ENCODE results near the gene CDHR5. TPM values are rescaled to one million over a fixed set of nuclear protein-coding genes. Genes with fewer than 3 reads are reported as not detected.
"Not testable (repeated sequence)": the region's sequence is repeated elsewhere in the genome, so short reads cannot be mapped to it uniquely, and the experiment has no call there.

Gene CDHR5
- total RNA-seq, 1 experiment from 2014 or later: not detected

DNA sequence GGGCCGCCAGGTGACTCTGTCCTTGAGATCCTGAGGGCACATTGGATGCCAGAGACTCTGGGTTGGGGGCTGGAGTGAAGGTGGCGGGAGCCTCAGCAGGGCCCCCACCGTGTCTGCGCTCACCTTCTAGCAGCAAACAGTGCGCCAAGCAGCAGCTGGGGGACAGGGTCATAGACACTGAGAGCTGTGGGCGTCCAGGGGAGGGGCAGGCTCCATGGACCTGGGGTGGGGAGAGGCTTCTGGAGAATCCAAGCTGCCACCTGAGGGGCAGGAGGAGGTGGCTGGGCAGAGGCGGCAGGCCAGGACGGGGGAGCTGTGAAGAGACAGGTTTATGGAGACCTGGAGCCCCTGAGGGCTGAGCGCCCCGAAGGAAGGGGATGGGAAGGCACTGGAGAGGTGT lies 40.5 kb downstream of the CDHR5 start:
- H3K27me3 ChIP-seq (ENCODE audit: control insufficient read depth, insufficient read depth, low read length): no peaks in the 10 kb centered on the region
- no peak overlapping the region for H3K4me3 ChIP-seq (ENCODE audit: insufficient read depth, low read depth, low read length)
- H3K36me3 ChIP-seq (replicated peaks; ENCODE audit: control insufficient read depth, insufficient read depth, low read length): peaks cover 29% of the 10 kb centered on the region
- no peak for DNase-seq

DNA sequence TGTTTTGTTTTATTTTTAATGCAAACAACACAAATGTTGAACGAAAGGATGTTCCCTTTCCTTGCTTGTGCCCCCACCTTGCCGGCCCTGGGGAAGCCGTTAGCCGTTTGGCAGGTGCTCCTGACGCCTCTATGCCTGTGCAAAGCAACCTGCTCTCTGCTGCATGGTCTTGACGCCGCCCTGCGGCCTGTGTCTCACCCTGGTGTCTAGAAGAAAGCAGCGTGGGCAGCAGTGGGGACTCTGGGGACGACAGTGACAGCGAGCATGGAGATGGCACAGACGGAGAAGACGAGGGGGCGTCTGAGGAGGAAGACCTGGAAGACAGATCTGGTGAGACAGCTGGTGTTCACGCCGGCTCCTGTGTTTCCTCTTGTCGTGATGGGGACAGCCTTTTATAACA lies 43.0 kb downstream of the CDHR5 start:
- Histone ChIP-seq H3K36me3 (replicated peaks; ENCODE audit: control insufficient read depth, insufficient read depth, low read length) (peaks cover 17% of the 10 kb centered on the region), H3K27me3 (ENCODE audit: control insufficient read depth, insufficient read depth, low read length) (no peaks in the 10 kb centered on the region), H3K4me3 (ENCODE audit: insufficient read depth, low read depth, low read length) (no peak overlapping the region)
- no peak for DNase-seq

DNA sequence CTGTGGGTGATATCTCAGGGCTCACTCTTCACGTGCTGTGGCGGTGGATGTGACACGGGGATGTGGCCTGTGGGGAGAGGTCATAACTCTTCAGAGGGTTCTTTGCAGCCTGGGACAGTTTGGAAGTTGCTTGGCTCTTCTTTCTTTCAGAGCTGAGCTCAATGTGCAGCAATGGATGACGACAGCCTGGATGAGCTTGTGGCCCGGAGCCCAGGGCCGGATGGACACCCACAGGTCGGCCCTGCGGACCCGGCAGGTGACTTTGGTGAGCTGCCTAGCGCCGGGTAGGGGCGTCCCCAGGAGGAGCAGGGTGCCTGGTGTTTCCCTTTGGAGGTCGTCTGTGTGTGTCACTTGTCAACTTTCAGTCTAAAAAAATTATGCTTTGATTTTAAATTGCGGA lies 43.4 kb downstream of the CDHR5 start:
- H3K4me3 ChIP-seq (ENCODE audit: insufficient read depth, low read depth, low read length): no peak overlapping the region
- H3K27me3 ChIP-seq (ENCODE audit: control insufficient read depth, insufficient read depth, low read length): no peaks in the 10 kb centered on the region
- H3K36me3 ChIP-seq (replicated peaks; ENCODE audit: control insufficient read depth, insufficient read depth, low read length): peaks cover 16% of the 10 kb centered on the region
- DNase-seq: no peak

DNA sequence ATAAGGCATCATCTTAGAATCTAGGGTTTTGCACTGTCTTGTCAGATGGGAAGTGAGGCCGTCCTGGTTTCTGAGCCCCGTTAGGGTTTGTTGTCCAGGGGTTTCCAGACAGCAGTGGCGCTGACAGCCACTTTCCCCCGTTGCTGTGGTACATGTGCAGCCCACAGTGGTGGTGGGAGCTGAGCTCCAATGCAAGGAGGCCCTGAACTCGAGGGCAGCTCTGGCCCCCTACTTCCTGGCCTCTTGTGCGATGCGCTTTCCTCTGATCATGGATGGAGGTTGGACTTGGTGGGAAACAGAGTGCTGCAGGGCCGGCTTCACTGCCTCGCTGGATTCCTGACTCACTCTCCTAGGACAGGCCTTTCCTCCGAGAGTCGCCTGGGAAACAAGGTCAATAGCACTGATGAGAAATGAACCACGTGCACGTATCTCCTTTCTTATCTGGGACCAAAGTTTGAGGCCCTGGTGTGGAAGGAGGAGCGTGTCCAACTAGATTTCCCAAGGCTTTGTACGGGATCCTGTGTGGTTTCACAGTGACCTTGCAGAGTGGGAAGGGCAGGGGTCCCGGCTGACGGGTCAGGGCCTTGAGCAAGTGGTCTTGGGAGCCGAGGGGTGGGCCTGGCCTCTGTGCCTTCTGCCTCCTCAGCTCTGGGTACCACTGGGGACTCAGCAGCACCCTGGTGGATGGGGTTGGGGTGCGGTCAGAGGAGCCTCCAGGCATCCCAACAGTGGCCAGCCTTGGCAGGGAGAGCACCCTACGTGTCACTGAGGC lies 44.7 kb downstream of the CDHR5 start:
- no peak for DNase-seq
- Histone ChIP-seq H3K36me3 (replicated peaks; ENCODE audit: control insufficient read depth, insufficient read depth, low read length) (peaks cover 13% of the 10 kb centered on the region), H3K4me3 (ENCODE audit: insufficient read depth, low read depth, low read length) (no peak overlapping the region), H3K27me3 (ENCODE audit: control insufficient read depth, insufficient read depth, low read length) (peaks cover 6% of the 10 kb centered on the region)

DNA sequence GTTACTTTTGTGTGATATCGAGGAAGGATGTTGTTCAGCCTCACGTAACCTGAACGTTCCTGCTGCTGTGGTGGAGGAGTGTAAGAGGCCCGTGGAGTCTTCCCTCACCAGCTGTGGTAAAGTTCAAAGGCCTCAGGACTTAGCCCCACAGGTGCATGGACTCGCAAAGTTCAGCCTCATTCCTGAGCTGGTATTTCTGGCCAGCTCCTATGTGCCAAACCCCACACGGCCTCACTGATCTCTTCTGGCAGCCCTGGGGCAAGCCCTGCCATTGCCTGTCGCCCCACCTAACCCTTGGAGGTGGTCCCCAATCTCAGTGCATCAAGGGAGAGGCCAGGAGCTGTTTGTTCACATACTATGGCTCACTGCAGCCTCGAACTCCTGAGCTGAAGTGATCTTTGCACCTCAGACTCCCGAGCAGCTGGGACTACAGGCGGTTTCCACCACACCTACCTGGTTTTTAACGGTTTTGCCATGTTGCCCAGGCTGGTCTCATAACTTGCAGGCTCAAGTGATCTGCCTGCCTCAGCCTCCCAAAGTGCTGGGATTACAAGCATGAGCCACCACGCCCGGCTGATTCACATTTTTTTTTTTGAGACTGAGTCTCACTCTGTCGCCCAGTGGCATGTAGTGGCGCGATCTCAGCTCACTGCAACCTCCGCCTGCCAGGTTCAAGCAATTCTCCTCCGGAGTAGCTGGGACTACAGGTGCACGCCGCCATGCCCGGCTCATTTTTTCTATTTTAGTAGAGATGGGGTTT lies 46.3 kb downstream of the CDHR5 start:
- no peak overlapping the region for H3K4me3 ChIP-seq (ENCODE audit: insufficient read depth, low read depth, low read length)
- no peak for DNase-seq
- peaks cover 8% of the 10 kb centered on the region for H3K36me3 ChIP-seq (replicated peaks; ENCODE audit: control insufficient read depth, insufficient read depth, low read length)
- peaks cover 15% of the 10 kb centered on the region for H3K27me3 ChIP-seq (ENCODE audit: control insufficient read depth, insufficient read depth, low read length)

DNA sequence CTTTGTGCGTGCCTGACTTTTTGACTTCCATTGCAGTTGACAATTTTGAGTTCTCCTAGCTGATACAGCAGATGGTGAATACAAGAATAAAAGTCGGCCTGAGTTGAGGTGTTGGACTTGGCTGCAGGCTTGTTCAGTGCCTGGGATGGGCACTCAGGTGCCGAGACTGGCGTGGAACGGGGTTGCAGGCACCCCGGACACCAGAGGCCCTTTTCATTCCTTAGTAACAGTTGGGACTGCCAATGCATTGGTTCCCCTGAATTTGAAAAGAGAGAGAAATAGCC lies 47.2 kb downstream of the CDHR5 start:
- Histone ChIP-seq H3K4me3 (ENCODE audit: insufficient read depth, low read depth, low read length) (peak overlapping the region; percentile 91; the same call in 1 of the 2 replicates), H3K36me3 (replicated peaks; ENCODE audit: control insufficient read depth, insufficient read depth, low read length) (peaks cover 6% of the 10 kb centered on the region), H3K27me3 (ENCODE audit: control insufficient read depth, insufficient read depth, low read length) (peaks cover 18% of the 10 kb centered on the region)
- no peak for DNase-seq

DNA sequence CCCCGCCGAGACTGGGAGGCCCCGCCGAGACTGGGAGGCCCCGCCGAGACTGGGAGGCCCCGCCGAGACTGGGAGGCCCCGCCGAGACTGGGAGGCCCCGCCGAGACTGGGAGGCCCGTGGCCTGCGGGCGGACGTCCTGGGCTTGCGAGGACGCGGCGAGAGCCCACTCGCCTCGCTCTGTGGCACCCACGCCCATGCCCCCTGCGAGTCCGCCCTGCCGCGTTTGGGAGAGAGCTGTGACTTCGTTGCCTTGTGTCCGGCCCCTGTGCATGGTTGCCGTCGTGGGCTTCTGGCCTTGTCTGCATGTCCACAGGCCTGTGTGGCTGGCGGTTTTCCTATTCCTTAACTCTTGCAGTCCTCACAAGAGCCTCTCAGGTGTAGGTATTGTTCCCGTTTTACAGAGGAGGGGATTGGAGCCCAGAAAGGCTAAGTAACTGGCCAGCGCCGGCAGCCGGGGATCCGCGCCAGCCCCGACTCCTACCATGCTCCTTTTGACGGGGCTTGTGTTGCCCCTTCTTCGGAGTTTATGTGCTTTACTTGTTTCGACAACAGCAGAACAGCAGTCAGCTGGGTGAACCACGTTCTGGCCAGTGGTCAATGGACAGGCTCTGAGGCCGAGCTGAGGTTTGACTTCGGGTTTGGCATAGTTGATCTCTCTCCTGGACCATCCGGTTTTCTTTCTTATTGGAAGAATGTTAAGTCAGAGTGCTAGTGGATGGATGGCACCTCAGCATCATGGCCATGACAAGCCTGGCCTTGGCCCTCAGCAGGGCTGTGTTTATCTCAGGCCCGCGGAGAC lies 47.7 kb downstream of the CDHR5 start:
- Histone ChIP-seq H3K4me3 (ENCODE audit: insufficient read depth, low read depth, low read length) (peak overlapping the region; percentile 91), H3K27me3 (ENCODE audit: control insufficient read depth, insufficient read depth, low read length) (peaks cover 18% of the 10 kb centered on the region), H3K36me3 (replicated peaks; ENCODE audit: control insufficient read depth, insufficient read depth, low read length) (peaks cover 6% of the 10 kb centered on the region)
- DNase-seq: no peak

DNA sequence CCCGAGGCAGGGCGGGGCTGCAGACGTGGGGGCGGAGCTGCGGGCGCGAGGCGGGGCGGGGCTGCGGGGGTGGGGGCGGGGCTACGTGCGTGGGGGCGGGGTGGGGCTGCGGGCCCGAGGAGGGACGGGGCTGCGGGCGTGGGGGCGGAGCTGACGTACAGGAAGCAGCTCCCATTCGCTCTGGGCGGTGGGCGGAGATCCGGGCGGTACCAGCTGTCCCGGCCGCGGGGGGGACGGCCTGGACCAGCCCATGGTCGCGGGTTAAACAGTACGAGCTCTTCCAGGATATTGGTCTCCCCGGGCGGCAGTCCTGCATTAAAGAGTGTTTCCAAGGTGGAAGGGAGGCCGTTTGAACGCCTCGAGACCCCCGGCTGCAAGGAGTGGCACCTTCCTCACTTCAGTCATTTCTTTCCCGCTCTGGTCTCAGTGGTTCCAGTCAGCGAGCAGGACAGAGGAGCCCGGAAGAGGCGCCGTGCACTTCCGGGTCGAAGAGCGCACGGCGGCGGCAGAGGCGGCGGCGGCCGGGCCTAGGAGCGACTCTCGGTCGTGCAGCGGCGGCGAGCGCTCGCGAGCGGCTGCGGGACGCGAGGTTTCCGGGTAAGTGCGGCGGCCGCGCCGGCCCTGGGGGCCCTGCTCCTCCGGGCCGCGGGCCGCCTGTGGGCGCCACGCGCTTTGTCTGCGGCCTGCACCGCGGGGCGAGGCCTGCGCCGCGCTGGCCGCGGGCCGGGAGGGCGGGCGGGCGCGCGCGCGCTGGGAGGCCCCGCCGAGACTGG lies 48.6 kb downstream of the CDHR5 start, which contains the start of gene PHRF1:
PHRF1 (plus strand) TSS at position 475 of the 773 bp plus-strand sequence. CDS start 5,043 bp downstream, outside the sequence.
- Histone ChIP-seq H3K36me3 (replicated peaks; ENCODE audit: control insufficient read depth, insufficient read depth, low read length) (peaks cover under 1% of the 10 kb centered on the region; the same call in 1 of the 2 replicates), H3K27me3 (ENCODE audit: control insufficient read depth, insufficient read depth, low read length) (peaks cover 18% of the 10 kb centered on the region), H3K4me3 (ENCODE audit: insufficient read depth, low read depth, low read length) (peak within 1 kb of the TSS; percentile 91)
- DNase-seq: peak; percentile 100

DNA sequence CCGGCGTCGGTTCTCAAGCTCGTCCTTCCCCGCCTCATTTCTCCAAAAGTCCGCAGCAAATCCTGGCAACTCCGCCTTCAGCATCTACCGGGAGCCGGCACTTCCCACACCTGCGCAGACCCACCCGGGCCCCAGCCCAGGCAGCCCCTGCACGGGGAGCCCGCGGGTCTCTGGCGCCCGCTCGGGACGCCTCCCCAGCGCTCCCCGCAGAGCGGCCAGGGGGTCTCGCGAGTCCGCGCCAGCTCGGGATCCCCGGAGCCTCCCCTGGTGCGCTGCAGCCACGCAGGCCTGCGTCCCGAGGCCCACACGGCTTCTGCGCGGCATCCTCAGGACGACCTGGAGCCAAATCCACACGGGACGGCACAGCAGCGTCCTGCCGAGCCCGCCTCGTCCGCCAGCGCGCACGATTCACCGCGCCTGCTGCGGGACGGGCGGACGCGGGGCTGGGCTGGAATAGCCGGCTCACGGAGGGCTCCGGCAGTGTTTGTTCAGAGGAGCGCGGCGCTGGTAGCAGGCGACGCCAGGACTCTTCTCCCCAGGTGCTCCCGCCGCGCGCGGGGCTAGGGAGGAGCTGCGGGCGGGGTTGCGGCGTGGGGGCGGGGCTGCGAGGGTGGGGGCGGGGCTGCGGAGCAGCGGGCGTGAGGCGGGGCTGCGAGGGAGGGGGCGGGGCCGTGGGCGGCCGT lies 49.3 kb downstream of the CDHR5 start:
- peak; percentile 83 for DNase-seq
- H3K27me3 ChIP-seq (ENCODE audit: control insufficient read depth, insufficient read depth, low read length): peaks cover 18% of the 10 kb centered on the region
- peak overlapping the region; percentile 70 for H3K4me3 ChIP-seq (ENCODE audit: insufficient read depth, low read depth, low read length)
- no peaks in the 10 kb centered on the region; the same call in 1 of the 2 replicates for H3K36me3 ChIP-seq (replicated peaks; ENCODE audit: control insufficient read depth, insufficient read depth, low read length)

DNA sequence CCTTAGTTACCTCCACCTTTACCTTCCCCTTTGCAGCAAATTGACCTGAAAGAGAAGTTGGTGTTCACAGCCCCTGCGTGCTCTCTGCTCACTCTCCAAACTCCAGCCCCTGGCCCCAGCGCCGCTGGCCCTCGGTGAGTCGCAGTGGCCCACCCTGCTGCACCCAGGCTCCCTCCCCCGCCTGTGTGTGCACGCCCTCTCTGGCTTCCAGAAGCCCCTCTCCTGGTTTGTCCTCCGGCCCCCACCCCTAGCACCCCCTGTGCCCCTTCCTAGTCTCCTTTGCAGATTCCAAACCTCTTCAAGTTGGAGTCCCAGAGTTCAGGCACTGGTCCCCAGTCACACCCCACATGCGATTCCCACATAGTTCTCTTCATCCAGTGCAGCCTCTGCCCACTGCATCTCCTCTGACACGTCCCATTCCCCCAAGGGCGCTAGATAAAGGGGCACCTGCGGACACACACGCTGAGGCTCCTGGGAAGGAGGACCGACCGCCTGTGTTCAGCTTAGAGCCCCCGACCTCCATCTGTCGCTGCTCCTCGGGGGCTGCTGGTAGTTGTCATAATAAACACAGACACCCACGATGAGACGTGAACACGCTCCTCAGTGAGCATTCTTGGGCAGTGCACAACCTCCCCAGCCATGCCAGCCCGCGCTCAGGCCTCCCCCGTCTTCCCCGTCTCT lies 50.0 kb downstream of the CDHR5 start:
- no peaks in the 10 kb centered on the region; the same call in 1 of the 2 replicates for H3K36me3 ChIP-seq (replicated peaks; ENCODE audit: control insufficient read depth, insufficient read depth, low read length)
- peak overlapping the region; percentile 70 for H3K4me3 ChIP-seq (ENCODE audit: insufficient read depth, low read depth, low read length)
- DNase-seq: no peak
- H3K27me3 ChIP-seq (ENCODE audit: control insufficient read depth, insufficient read depth, low read length): peaks cover 18% of the 10 kb centered on the region

DNA sequence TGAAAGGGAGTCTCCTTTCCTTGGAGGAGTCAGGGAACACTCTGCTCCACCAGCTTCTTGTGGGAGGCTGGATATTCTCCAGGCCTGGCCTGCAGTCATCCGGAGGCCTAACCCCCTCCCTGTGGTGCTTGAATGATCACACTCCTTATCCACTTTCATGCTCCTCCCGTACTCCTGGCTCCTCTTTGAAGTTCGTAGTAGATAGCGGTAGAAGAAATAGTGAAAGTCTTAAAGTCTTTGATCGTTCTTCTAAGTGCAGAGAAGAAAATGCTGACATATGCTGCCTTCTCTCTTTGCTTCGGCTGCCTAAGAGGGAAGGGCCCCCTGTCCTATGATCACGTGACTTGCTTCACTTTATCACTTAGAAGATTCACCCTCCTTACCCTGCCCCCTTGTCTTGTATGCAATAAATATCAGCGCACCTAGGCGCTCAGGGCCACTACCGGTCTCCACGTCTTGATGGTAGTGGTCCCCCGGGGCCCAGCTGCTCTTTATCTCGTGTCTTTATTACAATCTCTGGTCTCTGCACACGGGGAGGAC lies 50.7 kb downstream of the CDHR5 start:
- H3K36me3 ChIP-seq (replicated peaks; ENCODE audit: control insufficient read depth, insufficient read depth, low read length); DNase-seq; H3K4me3 ChIP-seq (ENCODE audit: insufficient read depth, low read depth, low read length): not testable (repeated sequence)
- peaks cover 20% of the 10 kb centered on the region for H3K27me3 ChIP-seq (ENCODE audit: control insufficient read depth, insufficient read depth, low read length)

DNA sequence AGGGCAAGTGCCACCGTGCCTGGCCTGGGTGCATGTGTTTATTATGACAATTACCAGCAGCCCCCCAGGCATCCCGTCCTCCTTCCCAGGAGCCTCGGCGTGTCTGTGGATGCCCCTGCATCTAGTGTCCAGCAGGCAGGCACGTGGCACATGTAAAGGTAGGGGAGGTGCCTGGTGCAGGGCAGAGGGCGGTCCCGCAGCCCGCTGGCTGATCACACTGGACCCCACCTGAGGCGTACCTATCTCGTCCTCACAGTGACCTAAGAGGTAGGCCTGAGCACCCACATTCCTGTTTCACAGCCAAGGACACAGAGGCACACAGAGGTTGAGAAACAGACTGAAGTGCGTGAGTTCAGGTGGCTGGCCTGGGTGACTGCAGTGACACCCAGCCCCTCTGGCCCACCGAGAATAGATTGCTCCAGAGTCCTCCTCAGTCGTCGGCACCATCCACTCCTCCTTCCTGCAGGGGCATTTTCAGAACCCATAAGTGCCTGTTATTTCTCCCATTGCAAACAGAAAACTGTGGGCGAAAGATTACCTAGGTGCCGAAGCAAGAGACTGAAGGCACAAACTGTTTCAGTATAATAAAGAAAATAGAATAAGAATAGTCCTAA lies 51.5 kb downstream of the CDHR5 start:
- H3K27me3 ChIP-seq (ENCODE audit: control insufficient read depth, insufficient read depth, low read length): peaks cover 23% of the 10 kb centered on the region
- H3K4me3 ChIP-seq (ENCODE audit: insufficient read depth, low read depth, low read length): no peak overlapping the region
- no peaks in the 10 kb centered on the region for H3K36me3 ChIP-seq (replicated peaks; ENCODE audit: control insufficient read depth, insufficient read depth, low read length)
- no peak for DNase-seq

DNA sequence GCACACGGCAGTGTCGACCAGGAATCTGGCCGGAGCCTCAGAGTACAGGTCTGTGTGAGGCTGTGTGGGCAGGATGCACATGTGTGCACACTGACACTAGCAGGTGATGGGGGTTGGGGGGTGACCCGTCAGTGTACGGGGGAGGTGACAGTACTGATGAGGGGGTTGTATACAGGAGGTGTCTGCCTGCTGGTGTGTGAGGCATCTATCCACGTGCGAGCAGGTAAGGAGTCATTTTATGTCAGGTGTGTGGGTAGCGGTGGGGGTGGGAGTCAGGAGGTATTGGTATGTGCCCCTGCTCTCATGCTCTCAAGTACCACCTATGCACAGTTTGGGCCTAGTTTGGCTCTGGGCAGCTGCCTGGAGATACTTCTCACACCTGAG lies 53.0 kb downstream of the CDHR5 start:
- H3K27me3 ChIP-seq (ENCODE audit: control insufficient read depth, insufficient read depth, low read length): peaks cover 33% of the 10 kb centered on the region
- H3K4me3 ChIP-seq (ENCODE audit: insufficient read depth, low read depth, low read length): no peak overlapping the region
- H3K36me3 ChIP-seq (replicated peaks; ENCODE audit: control insufficient read depth, insufficient read depth, low read length): no peaks in the 10 kb centered on the region
- no peak for DNase-seq

Data from H7 (cell line).